Inflammatory macrophage (primary cell): ENCODE results near the gene WSCD1.

Experiments used
- DNase-seq, 2 donors: peaks; one replicate each; pipeline ENCODE4 v3.0.0-alpha.2; 2020 to 2022

The WSCD1 gene

GRCh38 chr17:6086603-6087400 lies 16.6 kb downstream of the WSCD1 start:
- DNase-seq, result no peak

- no peak for DNase-seq
These were observed 18.0 kb downstream of the WSCD1 start for GRCh38 chr17:6088141-6088540.

GRCh38 chr17:6090253-6090652 lies 20.1 kb downstream of the WSCD1 start:
- no peak for DNase-seq

GRCh38 chr17:6092182-6092902 lies 22.2 kb downstream of the WSCD1 start:
- no peak for DNase-seq

GRCh38 chr17:6092903-6093468 lies 22.8 kb downstream of the WSCD1 start:
- no peak for DNase-seq

- no peak for DNase-seq
These were observed 24.3 kb downstream of the WSCD1 start for GRCh38 chr17:6094453-6094852.

GRCh38 chr17:6094926-6095325 lies 24.7 kb downstream of the WSCD1 start:
- no peak for DNase-seq

GRCh38 chr17:6095501-6095900 lies 25.3 kb downstream of the WSCD1 start:
- no peak for DNase-seq

GRCh38 chr17:6096201-6097004 lies 26.2 kb downstream of the WSCD1 start:
- no peak for DNase-seq

- no peak for DNase-seq
These were observed 26.8 kb downstream of the WSCD1 start for GRCh38 chr17:6097005-6097279.

- DNase-seq, result no peak
These were observed 28.1 kb downstream of the WSCD1 start for GRCh38 chr17:6098050-6098822.

GRCh38 chr17:6098823-6099180 lies 28.6 kb downstream of the WSCD1 start:
- DNase-seq, result no peak

GRCh38 chr17:6099492-6099891 lies 29.3 kb downstream of the WSCD1 start:
- DNase-seq, result no peak

GRCh38 chr17:6100146-6100545 lies 30.0 kb downstream of the WSCD1 start:
- no peak for DNase-seq

- no peak for DNase-seq
These were observed 30.8 kb downstream of the WSCD1 start for GRCh38 chr17:6100891-6101500.

GRCh38 chr17:6101706-6102105 lies 31.5 kb downstream of the WSCD1 start:
- DNase-seq, result no peak

GRCh38 chr17:6102615-6103014 lies 32.4 kb downstream of the WSCD1 start:
- DNase-seq, result no peak

GRCh38 chr17:6104956-6105648 lies 34.9 kb downstream of the WSCD1 start:
- DNase-seq, result no peak

GRCh38 chr17:6105649-6106007 lies 35.4 kb downstream of the WSCD1 start:
- DNase-seq, result no peak

- no peak for DNase-seq
These were observed 36.0 kb downstream of the WSCD1 start for GRCh38 chr17:6106212-6106611.

- DNase-seq, result no peak
These were observed 37.6 kb downstream of the WSCD1 start for GRCh38 chr17:6107791-6108190.

GRCh38 chr17:6108382-6108781 lies 38.2 kb downstream of the WSCD1 start:
- no peak for DNase-seq
